GM12872 (cell line): ENCODE measurements around the gene DRC1.

Experiments used
- CTCF ChIP-seq: IDR thresholded peaks from 3 replicates; pipeline ENCODE4 v1.5.1; 2011; ENCODE audit warnings: low read depth, mild to moderate bottlenecking, low read length, moderate library complexity; ENCODE audit not compliant: insufficient read depth

Gene DRC1

GRCh38 chr2:26483027-26483326 is 81.3 kb downstream of the DRC1 start:
- no peak for TF ChIP-seq CTCF

- no peak for TF ChIP-seq CTCF
Measured at GRCh38 chr2:26483516-26483915, 81.8 kb downstream of the DRC1 start.

DNA sequence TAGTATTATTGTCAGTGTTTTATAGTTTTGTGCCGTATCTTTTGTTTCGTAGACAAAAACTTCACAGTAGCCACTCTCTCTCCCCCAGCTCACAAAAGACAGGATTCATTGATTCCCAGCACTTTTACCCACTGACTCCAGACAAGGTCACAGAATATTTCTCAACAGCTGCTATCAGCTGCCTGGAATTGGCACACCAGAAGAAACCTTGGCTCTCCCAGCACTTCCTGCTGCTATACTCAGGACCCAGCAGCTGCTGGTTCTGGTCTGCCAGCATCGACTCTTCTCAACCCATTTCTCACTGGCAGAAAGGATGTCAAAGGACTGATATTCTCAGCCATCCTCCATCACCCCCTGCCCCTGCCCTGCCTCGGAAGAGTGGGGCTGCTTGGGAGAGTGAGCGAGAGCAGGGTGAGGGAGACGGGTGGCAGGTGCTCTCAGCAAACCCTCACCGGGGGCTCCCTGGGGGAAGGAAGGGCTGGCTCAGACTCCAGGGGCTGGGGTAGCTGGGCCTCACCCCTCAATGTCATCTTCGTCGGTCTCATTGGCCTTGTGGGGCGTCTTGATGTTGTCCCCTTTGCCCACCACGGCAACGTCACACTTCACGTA is 82.3 kb downstream of the DRC1 start:
- TF ChIP-seq CTCF, result no peak

DNA sequence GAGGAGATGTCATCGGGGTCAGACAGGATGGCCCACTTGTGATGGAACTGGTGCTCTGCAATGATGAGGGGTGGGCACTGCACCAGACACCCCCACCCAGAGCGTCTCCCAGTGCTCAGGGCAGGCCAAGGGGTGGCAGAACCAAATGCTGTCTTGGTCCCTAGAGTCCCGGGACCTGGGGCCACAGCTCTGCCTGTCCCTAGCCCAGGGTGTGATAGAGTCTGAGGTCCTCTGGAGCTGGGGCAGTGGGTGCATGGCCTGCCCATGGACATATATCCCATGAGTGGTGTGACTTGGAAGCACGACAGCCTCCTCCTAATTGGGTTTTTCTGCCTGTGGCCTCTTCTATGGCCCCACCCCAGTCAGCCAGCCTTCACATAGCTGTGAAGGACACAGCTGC is 82.9 kb downstream of the DRC1 start:
- TF ChIP-seq CTCF, result no peak

GRCh38 chr2:26485099-26485498 is 83.4 kb downstream of the DRC1 start:
- TF ChIP-seq CTCF, result no peak

GRCh38 chr2:26485725-26486418 is 84.2 kb downstream of the DRC1 start:
- TF ChIP-seq CTCF, result no peak

- no peak for TF ChIP-seq CTCF
Measured at GRCh38 chr2:26486789-26487188, 85.1 kb downstream of the DRC1 start.
